Stimulated activated CD4-positive, alpha-beta T cell treated with anti-CD3 and anti-CD28 coated beads, Interleukin-15, amount 100 ng/mL, for 24 hours (primary cell): ENCODE measurements around the gene FAAP20.

Experiments used
- DNase-seq: peaks from one replicate; pipeline ENCODE4 v3.0.0-alpha.2; 2020

The FAAP20 gene

GRCh38 chr1:2193514-2194281, 874 bp downstream of the FAAP20 start:
- no peak for DNase-seq

- DNase-seq = no peak
Observed at GRCh38 chr1:2192031-2192995, 2.3 kb downstream of the FAAP20 start.

- DNase-seq = no peak
Observed at GRCh38 chr1:2190491-2190976, 4.0 kb downstream of the FAAP20 start.

- peak; percentile 91 for DNase-seq
Observed at GRCh38 chr1:2189459-2190425, 4.8 kb downstream of the FAAP20 start.

GRCh38 chr1:2188336-2188735, 6.2 kb downstream of the FAAP20 start:
- no peak for DNase-seq

- DNase-seq = no peak
Observed at GRCh38 chr1:2187619-2188018, 7.0 kb downstream of the FAAP20 start.

GRCh38 chr1:2186901-2187300, 7.7 kb downstream of the FAAP20 start:
- DNase-seq = no peak

GRCh38 chr1:2185880-2186855, 8.4 kb downstream of the FAAP20 start:
- DNase-seq = no peak

GRCh38 chr1:2184934-2185333, 9.6 kb downstream of the FAAP20 start:
- no peak for DNase-seq

GRCh38 chr1:2184531-2184930, 10.0 kb downstream of the FAAP20 start:
- no peak for DNase-seq

GRCh38 chr1:2183937-2184334, 10.6 kb downstream of the FAAP20 start:
- DNase-seq = no peak

GRCh38 chr1:2182376-2182775, 12.2 kb downstream of the FAAP20 start:
- no peak for DNase-seq

GRCh38 chr1:2181752-2182151, 12.8 kb downstream of the FAAP20 start:
- no peak for DNase-seq

GRCh38 chr1:2181271-2181670, 13.3 kb downstream of the FAAP20 start:
- no peak for DNase-seq

GRCh38 chr1:2180297-2181245, 14.0 kb downstream of the FAAP20 start:
- DNase-seq = no peak

GRCh38 chr1:2179283-2180013, 15.1 kb downstream of the FAAP20 start:
- no peak for DNase-seq

- DNase-seq = no peak
Observed at GRCh38 chr1:2178875-2179274, 15.7 kb downstream of the FAAP20 start.

GRCh38 chr1:2177946-2178538, 16.5 kb downstream of the FAAP20 start:
- DNase-seq = no peak

GRCh38 chr1:2177541-2177940, 17.0 kb downstream of the FAAP20 start:
- no peak for DNase-seq
